CD4-positive, alpha-beta T cell (primary cell): ENCODE results near the gene CTTN. TPM values are rescaled to one million over a fixed set of nuclear protein-coding genes. Genes with fewer than 3 reads are reported as not detected.

ENCODE experiments used
- ATAC-seq: fragments of 200-7000 bp; cut with Tn5 transposase; one replicate; pipeline ENCODE4 v1.10.0; 2022; ENCODE audit warnings: mild to moderate bottlenecking; ENCODE audit not compliant: poor library complexity
- CTCF ChIA-PET: fragments of 350-600 bp; sonication (Branson Sonifier 250); formaldehyde crosslinking; loops from one replicate; lab custom pipeline; 2021; ENCODE audit warnings: antibody characterized with exemption, inconsistent platforms; lab: Charles Lee
- POLR2A ChIA-PET: fragments of 350-600 bp; sonication (Branson Sonifier 250); formaldehyde crosslinking; loops from one replicate; lab custom pipeline; 2021; ENCODE audit warnings: antibody characterized with exemption, inconsistent platforms; lab: Charles Lee
- DNase-seq, 14 experiments: peaks; one replicate each; pipeline ENCODE4 v3.0.0-alpha.2; 2013 to 2020; ENCODE audit warnings: mixed read lengths in 2 of 14
- H3K27ac ChIP-seq, 2 donors: one replicate each; pipeline versions ENCODE4 v1.5.1 to v1.7.0; 2013; ENCODE audit warnings: low read length in 2 of 2, low read depth in 1 of 2, mild to moderate bottlenecking in 1 of 2
- H3K27me3 ChIP-seq, 2 experiments: 1 replicate in 1 of 2; 2 replicates in 1 of 2; pipeline versions ENCODE4 v1.6.1 to v1.7.0; 2013; ENCODE audit warnings: low read length in 2 of 2, control low read depth in 1 of 2, mild to moderate bottlenecking in 1 of 2, moderate library complexity in 1 of 2; ENCODE audit not compliant: insufficient read depth in 2 of 2, control insufficient read depth in 1 of 2
- H3K36me3 ChIP-seq: one replicate; pipeline ENCODE4 v1.6.1; 2013; ENCODE audit warnings: low read length, control low read depth; ENCODE audit not compliant: insufficient read depth
- H3K4me1 ChIP-seq: one replicate; pipeline ENCODE4 v1.6.1; 2013; ENCODE audit warnings: low read length, control low read depth; ENCODE audit not compliant: insufficient read depth
- H3K4me3 ChIP-seq: one replicate; pipeline ENCODE4 v1.5.1; 2013; ENCODE audit warnings: mild to moderate bottlenecking, low read length, moderate library complexity
- H3K9me3 ChIP-seq, 2 experiments: 1 replicate in 1 of 2; 2 replicates in 1 of 2; pipeline versions ENCODE4 v1.6.1 to v1.7.0; 2013; ENCODE audit warnings: low read length in 2 of 2, mild to moderate bottlenecking in 2 of 2, control low read depth in 1 of 2, moderate library complexity in 1 of 2; ENCODE audit not compliant: control insufficient read depth in 1 of 2, insufficient read depth in 1 of 2
- H3K27ac Mint-ChIP-seq: one replicate; pipeline ENCODE4 v1.8.0; 2020; ENCODE audit warnings: mixed read lengths
- H3K27me3 Mint-ChIP-seq: one replicate; pipeline ENCODE4 v1.8.0; 2021; ENCODE audit warnings: mixed read lengths
- H3K36me3 Mint-ChIP-seq: one replicate; pipeline ENCODE4 v1.8.0; 2021; ENCODE audit warnings: low read depth, mixed read lengths
- H3K4me1 Mint-ChIP-seq: one replicate; pipeline ENCODE4 v1.8.0; 2021; ENCODE audit warnings: low read depth, mixed read lengths
- H3K4me3 Mint-ChIP-seq: one replicate; pipeline ENCODE4 v1.8.0; 2020; ENCODE audit warnings: mild to moderate bottlenecking, mixed read lengths
- H3K9me3 Mint-ChIP-seq: one replicate; pipeline ENCODE4 v1.8.0; 2020; ENCODE audit warnings: mixed read lengths
- CTCF ChIP-seq: fragments of 200-600 bp; IDR thresholded peaks from one replicate; pipeline ENCODE4 v1.8.0; 2022; ENCODE audit warnings: antibody characterized with exemption, mild to moderate bottlenecking
- intact Hi-C, 2 experiments: fragments of 100-400 bp; cut with DNase I in 1 of 2; cut with micrococcal nuclease in 1 of 2; formaldehyde crosslinking; loops; one replicate each; pipeline versions ENCODE4 v1.15.1 to v1.9.0; 2023 to 2025; cut with DNase I, micrococcal nuclease
- total RNA-seq, 174 experiments: library from RNA in 2 of 174; stranded (reverse) in 2 of 174; gene quantifications; one replicate each; pipeline ENCODE4 v1.2.3 and lab custom pipeline; 2021 to 2026

Gene CTTN
- total RNA-seq, 2 experiments from 2014 or later: 0.45 to 0.80 TPM

- peaks cover 7 to 10% of the 10 kb centered on the region in 2 experiments for H3K27me3 ChIP-seq
- no peak for DNase-seq
- intact Hi-C loops: no loop called here
- no peak for TF ChIP-seq CTCF
- Mint-ChIP-seq H3K4me3 (no peak overlapping the region), H3K36me3 (no peaks in the 10 kb centered on the region), H3K27me3 (peaks cover 40% of the 10 kb centered on the region), H3K4me1 (no peaks in the 10 kb centered on the region), H3K9me3 (no peaks in the 10 kb centered on the region), H3K27ac (no peak overlapping the region)
- ChIA-PET POLR2A (no interaction called here), CTCF (no interaction called here)
- no peaks in the 10 kb centered on the region for H3K36me3 ChIP-seq
- H3K4me1 ChIP-seq: no peaks in the 10 kb centered on the region
- H3K9me3 ChIP-seq: peaks cover 0 to 7% of the 10 kb centered on the region in 2 experiments
- ATAC-seq: no peak
- no peak overlapping the region for H3K27ac ChIP-seq
- no peak overlapping the region for H3K4me3 ChIP-seq
Observed at GRCh38 chr11:70460111-70460510, 61.8 kb downstream of the CTTN start.

- no peak for TF ChIP-seq CTCF
- Histone ChIP-seq H3K27me3 (peaks cover 7 to 10% of the 10 kb centered on the region in 2 experiments), H3K27ac (no peak overlapping the region), H3K9me3 (peaks cover 0 to 7% of the 10 kb centered on the region in 2 experiments), H3K4me3 (no peak overlapping the region), H3K4me1 (no peaks in the 10 kb centered on the region), H3K36me3 (no peaks in the 10 kb centered on the region)
- Mint-ChIP-seq H3K36me3 (no peaks in the 10 kb centered on the region), H3K9me3 (no peaks in the 10 kb centered on the region), H3K4me3 (no peak overlapping the region), H3K27me3 (peaks cover 44% of the 10 kb centered on the region), H3K4me1 (no peaks in the 10 kb centered on the region), H3K27ac (no peak overlapping the region)
- ChIA-PET POLR2A (no interaction called here), CTCF (no interaction called here)
- ATAC-seq: no peak
- no peak for DNase-seq
- intact Hi-C loops: no loop called here
Observed at GRCh38 chr11:70460964-70461363, 62.6 kb downstream of the CTTN start.

- Mint-ChIP-seq H3K4me3 (no peak overlapping the region), H3K36me3 (no peaks in the 10 kb centered on the region), H3K27ac (no peak overlapping the region), H3K27me3 (peaks cover 44% of the 10 kb centered on the region), H3K4me1 (no peaks in the 10 kb centered on the region), H3K9me3 (no peaks in the 10 kb centered on the region)
- Histone ChIP-seq H3K9me3 (peaks cover 0 to 7% of the 10 kb centered on the region in 2 experiments), H3K4me3 (no peak overlapping the region), H3K27me3 (peaks cover 4 to 10% of the 10 kb centered on the region in 2 experiments), H3K27ac (no peak overlapping the region), H3K36me3 (no peaks in the 10 kb centered on the region), H3K4me1 (no peaks in the 10 kb centered on the region)
- ATAC-seq (no peak), DNase-seq (no peak)
- TF ChIP-seq CTCF: no peak
- intact Hi-C loops: no loop called here
- POLR2A ChIA-PET: no interaction called here
- CTCF ChIA-PET: no interaction called here
Observed at GRCh38 chr11:70462818-70463477, 64.6 kb downstream of the CTTN start.
